HG03196 (cell line): ENCODE data around the gene ISOC1.

Experiments
- ATAC-seq: cut with Tn5 transposase; IDR thresholded peaks from one replicate; pipeline ENCODE4 v1.9.1; 2021; ENCODE audit not compliant: unreplicated experiment

The ISOC1 gene

DNA sequence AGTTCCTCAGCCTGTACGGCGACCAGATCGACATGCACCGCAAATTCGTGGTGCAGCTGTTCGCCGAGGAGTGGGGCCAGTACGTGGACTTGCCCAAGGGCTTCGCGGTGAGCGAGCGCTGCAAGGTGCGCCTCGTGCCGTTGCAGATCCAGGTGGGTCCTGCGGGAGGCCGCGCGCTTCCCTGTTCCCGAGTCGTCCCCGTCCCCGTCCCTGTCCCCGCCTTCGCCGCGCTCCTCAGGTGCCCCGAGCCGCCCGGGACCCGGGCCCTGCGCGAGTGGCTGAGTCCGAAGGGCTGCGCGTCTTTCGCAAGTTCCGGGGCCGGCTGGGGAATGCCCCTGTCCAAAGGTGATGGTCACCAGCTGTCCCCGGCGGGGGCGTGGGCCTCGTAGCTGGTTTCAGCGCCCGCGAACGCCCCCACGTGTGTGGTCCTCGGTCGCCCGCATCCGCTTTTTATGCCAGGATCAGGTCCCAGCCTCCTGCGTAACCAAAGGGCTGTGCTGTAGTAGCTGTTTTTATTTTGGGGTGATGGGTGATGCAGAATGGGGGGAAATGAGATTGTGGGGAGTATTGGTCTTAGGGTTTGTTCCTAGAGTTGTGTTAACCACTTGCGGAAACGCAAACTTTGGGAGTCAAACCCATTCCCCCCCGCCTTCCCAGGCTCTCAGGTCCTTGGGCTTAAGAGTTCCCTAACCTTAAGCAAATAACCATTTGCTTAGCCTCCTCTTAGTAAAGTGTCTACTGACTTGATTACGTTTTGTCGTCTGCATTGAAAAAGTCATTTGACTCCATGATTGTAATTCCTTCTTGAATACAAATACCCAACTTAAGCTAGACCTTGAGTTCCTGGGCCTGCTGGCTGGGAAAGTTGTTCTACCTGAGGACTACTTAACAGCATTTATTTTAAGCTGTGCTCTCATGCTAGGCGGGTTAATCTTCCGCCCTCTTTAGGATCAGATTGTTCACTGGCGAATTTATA, 663 bp downstream of the ISOC1 start:
- peak; percentile 46 for ATAC-seq

DNA sequence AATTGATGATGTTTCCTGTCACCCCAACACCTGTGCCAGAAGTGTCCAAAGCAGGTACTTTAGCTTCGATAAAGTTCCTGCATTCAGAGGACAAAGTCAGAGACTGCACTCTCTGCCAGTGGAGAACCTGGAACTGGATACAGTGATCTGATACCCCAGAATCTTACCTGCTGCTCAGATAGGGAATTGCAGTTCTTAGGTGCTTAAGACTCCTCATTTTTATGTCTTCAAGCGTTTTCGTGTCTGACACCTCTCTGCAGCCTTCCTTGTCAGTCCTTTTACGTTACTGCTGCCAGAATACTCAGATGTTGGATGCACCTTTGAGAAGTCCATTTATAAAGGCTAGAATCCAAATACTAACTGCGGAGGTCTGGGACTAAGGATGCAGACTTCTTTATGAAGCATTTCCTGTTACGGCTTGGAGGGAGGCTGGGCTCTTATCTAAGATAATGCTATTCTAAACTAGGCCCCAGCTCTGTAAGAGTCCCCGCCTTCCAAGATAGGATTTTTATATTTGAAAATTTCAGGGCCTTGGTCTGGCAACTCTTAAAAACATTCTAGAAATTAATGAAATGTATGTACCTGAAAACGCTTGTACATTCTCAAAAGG, 1.9 kb downstream of the ISOC1 start:
- no peak for ATAC-seq

DNA sequence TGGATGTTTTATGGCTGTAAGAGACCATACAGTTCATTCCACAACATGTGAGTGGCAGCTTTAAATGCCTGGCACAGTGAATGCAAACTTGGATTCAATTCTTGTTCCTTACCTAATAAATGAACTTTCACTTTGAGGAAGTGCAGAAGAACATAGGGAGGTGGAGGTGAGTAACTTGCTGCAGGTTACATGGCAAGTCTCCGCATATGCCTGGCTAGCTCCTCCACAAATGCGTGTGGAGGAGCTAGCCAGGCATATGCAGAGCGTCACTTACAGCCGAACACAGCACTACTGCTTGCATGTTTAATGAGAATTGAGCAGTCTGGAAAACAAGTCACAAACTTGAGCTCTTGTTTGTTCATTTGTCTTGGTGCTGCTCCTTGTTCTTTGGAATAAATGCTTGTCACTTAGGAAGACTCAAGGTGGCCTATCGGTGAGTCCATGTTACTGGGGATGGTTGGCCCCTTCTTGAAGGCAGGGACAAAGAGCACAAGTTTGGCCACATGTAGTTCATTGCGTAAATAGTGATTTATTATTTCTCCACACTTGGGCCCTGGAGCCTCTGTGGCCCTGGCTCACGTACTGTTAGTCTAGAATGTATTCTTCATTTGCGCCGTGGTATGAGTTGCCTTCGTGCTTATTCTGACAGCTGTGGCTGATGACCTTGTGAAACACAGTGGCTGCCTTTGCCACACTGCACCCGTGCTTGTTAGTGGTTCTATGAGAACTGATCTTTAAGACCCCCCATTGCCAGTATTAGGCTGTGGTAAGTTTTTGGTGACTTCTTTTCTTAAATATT, 3.1 kb downstream of the ISOC1 start:
- no peak for ATAC-seq

- ATAC-seq: no peak
These were observed 4.1 kb downstream of the ISOC1 start for GRCh38 chr5:129098488-129099183.

- no peak for ATAC-seq
These were observed 4.6 kb downstream of the ISOC1 start for GRCh38 chr5:129099184-129099569.

GRCh38 chr5:129101794-129102193, 7.2 kb downstream of the ISOC1 start:
- no peak for ATAC-seq

DNA sequence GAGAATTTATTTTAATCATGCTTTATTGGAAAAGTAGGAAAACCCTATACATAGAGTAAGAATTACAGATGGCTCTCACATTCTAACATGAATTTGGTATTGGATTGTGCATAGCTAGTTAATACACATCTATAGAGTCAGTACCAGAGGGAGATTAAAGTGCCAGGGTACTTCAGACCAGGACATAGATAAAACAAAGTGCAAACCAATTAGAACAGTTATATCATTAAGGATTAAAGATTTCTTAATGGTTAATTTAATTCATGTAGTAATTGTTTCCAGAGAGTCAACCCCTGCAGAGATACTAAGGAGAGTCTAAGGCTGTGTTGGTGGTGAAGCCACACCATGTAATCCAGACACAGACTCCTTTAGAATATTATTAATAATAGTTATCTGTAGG, 8.8 kb downstream of the ISOC1 start:
- ATAC-seq: no peak

DNA sequence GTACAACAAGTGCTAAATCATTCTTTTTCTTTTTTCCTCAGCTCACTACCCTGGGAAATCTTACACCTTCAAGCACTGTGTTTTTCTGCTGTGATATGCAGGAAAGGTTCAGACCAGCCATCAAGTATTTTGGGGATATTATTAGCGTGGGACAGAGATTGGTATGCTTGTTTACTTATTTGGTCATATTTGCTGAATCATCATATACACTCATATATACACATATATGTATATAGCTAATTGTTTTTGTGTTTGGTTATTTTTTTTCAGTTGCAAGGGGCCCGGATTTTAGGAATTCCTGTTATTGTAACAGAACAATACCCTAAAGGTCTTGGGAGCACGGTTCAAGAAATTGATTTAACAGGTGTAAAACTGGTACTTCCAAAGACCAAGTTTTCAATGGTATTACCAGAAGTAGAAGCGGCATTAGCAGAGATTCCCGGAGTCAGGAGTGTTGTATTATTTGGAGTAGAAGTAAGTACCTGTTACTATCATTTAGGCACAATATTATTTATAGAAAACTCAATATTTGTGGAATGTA, 10.4 kb downstream of the ISOC1 start:
- no peak for ATAC-seq

DNA sequence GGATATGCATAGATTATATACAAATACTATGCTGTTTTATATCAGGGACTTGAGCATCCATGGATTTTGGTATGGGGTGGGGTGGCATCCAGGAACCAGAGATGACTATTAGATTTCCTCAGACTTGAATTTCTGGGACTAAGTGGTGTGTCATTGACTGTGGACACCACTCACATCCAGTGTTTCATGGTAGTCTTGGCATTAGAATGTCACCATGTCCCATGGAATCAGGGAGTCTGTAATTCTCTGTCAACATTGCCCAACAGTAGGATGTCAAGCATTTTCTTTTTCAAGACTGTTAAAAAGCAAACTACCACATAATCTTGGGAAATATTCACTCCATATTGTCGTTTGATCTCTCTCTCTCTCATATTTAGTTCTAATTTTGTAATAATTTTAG, 13.1 kb downstream of the ISOC1 start:
- no peak for ATAC-seq

- ATAC-seq: no peak
These were observed 16.2 kb downstream of the ISOC1 start for GRCh38 chr5:129110742-129111141.

GRCh38 chr5:129111351-129111750, 16.8 kb downstream of the ISOC1 start:
- no peak for ATAC-seq

GRCh38 chr5:129112295-129112694, 17.7 kb downstream of the ISOC1 start:
- no peak for ATAC-seq

DNA sequence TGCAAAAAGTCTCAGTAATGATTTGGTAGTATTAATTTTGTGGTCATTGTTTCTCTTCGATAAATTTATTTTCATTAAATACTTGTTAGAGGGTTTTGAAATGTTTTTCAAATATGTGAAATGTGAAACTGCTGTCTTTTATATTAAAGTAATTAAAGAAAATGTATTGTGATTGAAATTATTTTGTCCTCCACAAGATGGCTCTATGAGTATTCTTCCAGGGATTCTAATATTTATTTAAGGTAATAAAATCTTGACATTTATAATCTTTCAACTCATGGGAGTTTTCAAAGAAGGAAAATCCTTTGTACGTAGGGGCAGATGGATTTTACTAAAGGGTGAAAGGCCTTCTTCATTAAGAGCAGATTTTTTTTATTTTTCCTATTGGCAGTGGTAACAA, 19.3 kb downstream of the ISOC1 start:
- ATAC-seq: no peak

GRCh38 chr5:129114539-129115193, 20.1 kb downstream of the ISOC1 start:
- ATAC-seq: no peak

DNA sequence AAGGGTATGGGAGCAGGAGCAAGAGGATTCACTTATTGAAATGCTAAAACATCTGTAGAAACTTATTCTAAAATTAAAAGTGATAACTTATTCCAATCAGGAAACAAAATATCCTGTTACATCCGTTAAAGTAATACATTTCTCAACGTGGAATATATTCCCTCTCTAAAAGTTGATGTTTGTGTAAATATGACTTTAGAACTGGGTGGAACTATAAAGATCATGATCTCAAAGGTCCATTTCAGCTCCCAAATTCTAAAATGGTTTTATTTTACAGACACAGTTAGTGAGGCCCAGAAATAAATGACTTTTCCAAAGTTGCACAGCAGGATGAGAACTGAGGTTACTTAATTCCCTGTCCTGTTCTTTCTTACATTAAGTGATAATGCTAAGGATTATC, 21.1 kb downstream of the ISOC1 start:
- no peak for ATAC-seq

- ATAC-seq: no peak
These were observed 22.2 kb downstream of the ISOC1 start for GRCh38 chr5:129116797-129117196.

GRCh38 chr5:129118405-129118804, 23.9 kb downstream of the ISOC1 start:
- ATAC-seq: no peak

GRCh38 chr5:129118826-129119225, 24.3 kb downstream of the ISOC1 start:
- no peak for ATAC-seq

DNA sequence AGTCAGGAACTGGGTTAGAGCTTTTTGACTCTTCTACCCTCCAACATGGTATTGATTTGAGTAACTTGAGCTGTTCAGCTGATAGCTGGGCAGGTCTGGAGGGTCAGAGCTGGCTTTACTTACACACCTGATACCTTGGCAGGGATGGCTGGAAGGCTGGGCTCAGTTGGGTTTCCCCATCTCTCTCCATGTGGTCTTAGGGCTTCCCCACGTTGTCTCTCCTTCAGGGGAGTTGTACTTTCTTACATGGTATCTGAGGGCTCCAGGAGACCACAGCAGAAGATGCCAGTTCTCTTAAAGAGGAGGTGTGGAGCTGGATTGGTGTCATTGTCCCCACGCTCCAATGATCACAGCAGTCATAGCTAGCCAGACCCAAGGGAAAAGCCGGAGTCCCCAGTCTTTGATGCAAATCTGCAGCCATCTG, 25.6 kb downstream of the ISOC1 start:
- peak; percentile 68 for ATAC-seq

- no peak for ATAC-seq
These were observed 28.0 kb downstream of the ISOC1 start for GRCh38 chr5:129122560-129122959.
